GM18858 (cell line): ENCODE results near the gene INPP4B.

Experiments used
- ATAC-seq: cut with Tn5 transposase; IDR thresholded peaks from one replicate; pipeline ENCODE4 v1.9.1; 2021; ENCODE audit not compliant: unreplicated experiment

Gene INPP4B

GRCh38 chr4:142595222-142595871, 250.8 kb downstream of the INPP4B start:
- ATAC-seq, result no peak

GRCh38 chr4:142585411-142585810, 260.7 kb downstream of the INPP4B start:
- no peak for ATAC-seq

DNA sequence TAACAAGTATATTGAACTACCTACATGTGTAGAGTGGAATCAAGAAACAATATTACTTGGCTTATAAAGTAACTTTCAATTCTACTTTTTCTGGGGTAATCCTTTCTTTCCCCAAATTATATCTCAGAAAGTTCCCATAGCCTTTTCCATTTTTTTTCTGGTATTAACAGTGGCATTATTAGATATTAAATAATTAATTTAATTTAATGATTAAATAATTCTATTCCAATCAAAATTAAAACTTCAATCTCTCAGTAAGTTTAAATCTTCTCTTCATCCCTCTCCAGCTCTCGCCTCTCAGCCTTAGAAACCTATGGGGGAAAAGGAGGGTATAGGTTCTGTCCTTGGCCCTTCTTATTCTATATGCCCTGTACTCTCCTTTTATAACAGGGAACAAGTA, 262.4 kb downstream of the INPP4B start:
- no peak for ATAC-seq

DNA sequence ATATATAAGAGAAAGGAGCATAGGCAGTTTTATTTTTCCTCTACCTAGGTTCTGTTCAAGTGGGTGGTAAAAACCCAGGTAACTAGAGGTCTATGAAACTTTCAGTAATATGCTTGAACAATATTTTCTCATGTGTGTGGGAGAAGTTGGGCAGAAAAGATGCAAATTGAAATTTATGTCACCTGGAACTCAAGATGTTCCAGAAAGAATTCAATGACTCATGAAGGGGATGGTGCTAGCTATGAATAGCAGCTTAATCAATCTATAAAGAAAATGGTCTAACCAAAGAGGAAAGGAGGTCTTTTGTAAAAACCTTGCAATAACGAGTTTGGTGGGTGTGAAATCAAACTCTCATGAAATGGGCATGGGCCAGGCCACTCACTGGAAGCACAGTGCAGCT, 263.8 kb downstream of the INPP4B start:
- no peak for ATAC-seq

- ATAC-seq, result no peak
These were observed 264.2 kb downstream of the INPP4B start for GRCh38 chr4:142581881-142582280.

- ATAC-seq, result no peak
These were observed 266.7 kb downstream of the INPP4B start for GRCh38 chr4:142579443-142579842.

GRCh38 chr4:142574306-142574705, 271.8 kb downstream of the INPP4B start:
- ATAC-seq, result peak; percentile 55

- ATAC-seq, result no peak
These were observed 274.0 kb downstream of the INPP4B start for GRCh38 chr4:142572071-142572470.

DNA sequence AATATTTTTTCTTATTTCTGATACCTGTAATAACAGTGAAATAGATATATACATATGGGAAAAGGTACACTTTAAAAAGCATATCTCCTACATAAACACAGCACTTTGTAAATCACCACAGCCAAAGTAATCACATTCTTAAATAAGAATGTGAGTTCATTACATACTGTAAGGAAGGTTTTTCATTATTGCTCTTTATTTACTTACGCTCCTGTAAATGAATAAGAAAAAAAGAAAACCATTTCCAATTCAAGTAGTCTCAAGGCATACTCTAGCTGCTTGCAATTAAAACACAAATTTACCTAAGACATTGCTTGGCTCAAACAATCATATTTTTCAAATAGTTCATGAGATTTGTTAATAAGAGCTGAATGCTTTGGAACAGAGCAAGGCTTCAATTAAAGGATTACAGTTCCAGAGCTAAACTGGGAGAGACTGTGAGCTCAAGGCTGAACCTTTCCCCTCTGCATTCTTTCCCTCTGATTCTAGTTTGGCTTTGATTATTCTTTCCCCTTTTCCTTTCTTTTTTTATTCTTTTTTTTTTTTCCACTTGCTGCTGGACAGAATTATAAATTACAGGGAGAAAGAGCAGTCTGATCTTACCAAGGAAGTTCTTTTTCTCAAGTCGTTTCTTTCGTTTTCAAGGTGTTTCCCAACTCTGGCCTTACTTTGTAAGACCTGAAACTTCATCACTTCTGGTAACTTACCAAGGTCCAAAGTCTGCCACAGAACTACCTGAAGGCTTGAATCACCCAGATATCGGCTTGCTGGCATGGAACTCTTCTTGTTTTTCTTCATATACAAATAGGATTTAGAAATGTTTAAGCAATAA, 278.3 kb downstream of the INPP4B start:
- ATAC-seq, result no peak

DNA sequence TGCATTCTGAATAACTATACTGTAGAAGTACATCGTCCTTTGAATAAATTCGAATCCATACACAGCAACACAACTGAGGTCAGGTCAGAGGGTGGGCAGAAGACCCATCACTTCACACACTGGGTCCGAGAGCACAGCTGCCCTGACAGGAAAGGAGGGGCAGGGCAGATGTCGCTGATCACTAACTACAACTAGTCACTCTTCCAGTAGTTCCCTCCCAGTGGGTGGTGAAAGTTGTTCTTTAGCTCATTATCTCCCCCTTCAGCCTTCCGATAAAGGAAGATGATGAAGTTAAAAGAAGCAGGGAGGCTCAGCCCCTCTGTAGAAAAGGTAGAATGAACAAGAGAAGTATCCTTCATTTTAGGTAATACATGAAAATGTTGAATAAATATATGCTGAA, 278.9 kb downstream of the INPP4B start:
- peak; percentile 35 for ATAC-seq

DNA sequence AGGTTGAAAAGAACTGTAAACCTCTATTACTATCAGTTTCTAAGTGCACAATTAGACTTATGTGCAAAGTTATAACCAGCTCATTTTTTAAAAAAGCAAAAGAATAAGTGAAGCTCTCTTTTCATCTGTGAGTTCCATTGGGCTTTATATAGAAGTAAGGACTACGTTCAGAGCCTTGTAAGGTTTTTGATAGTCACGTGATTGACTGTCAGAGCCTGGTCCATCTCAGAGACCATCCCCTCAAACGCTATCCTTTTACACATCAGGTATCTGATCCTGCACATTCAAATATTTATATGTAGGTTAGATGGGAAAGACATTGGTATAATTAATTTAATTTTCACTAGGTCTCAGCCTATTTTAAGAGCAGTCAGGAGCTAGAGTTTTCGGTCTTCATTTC, 279.3 kb downstream of the INPP4B start:
- no peak for ATAC-seq

GRCh38 chr4:142566243-142566642, 279.9 kb downstream of the INPP4B start:
- no peak for ATAC-seq

DNA sequence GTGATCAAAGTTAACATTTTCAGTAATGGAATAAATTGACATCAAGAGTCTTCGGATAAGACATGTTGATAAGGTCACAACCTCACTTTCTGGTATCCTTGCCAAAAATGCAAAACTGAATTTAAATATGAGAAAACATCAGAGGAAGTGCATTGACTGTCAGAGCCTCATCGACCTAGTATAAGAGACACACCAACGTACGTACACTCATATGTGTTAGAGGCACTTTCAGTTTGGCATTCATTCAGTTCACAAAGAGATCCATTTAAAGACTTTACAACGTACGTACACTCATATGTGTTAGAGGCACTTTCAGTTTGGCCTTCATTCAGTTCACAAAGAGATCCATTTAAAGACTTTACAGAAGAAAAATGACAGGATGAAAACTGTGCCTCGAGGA, 280.3 kb downstream of the INPP4B start:
- peak; percentile 31 for ATAC-seq

DNA sequence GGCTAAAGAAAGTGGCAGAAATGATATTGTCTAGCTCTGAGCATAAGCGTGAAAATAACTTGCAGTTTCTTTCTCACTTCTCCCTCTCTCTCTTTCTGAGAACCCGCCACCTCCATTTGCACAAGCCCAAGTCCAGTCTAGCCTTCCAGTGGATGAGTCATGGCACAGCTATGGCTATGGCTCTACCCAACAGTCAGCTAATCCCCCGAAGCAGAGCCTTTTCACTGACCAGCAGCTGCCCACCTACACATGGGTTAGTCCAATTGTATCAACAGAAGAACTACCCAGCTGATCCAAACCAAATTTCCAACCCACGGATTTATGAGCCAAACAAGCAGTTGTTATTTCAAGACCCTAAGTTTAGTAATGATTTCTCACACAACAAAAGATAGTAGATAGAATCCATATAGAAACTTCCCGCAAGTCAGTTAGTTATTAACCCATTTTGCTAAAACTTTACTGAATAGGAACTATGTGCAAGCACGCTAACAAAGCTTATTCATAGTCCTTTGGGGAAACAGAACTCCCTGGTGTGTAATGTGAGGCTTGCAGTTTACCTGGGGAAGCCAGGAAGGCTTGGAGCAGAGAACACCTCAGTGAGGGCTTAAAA, 282.3 kb downstream of the INPP4B start:
- no peak for ATAC-seq

- no peak for ATAC-seq
These were observed 286.1 kb downstream of the INPP4B start for GRCh38 chr4:142559986-142560385.

DNA sequence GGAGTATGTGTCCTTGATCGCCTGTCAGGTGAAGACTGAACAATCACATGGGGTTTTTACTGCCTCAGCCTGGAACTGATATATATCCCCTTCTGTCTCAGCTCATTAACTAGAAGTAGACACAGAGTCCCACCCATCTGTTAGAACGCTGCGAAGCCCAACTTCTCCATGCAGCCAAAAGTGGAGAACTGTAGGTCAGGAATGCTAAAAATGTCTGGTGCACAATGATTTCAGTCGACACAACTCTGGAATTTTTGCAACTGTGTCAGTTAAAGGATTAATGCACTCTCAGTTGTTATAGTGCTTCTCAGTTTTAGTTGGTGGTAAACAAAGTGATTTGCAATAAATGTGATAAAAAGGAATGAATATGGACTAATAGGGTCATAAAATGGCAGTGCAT, 287.2 kb downstream of the INPP4B start:
- ATAC-seq, result no peak

GRCh38 chr4:142557239-142557801, 288.8 kb downstream of the INPP4B start:
- no peak for ATAC-seq

GRCh38 chr4:142556570-142557238, 289.4 kb downstream of the INPP4B start:
- ATAC-seq, result no peak

DNA sequence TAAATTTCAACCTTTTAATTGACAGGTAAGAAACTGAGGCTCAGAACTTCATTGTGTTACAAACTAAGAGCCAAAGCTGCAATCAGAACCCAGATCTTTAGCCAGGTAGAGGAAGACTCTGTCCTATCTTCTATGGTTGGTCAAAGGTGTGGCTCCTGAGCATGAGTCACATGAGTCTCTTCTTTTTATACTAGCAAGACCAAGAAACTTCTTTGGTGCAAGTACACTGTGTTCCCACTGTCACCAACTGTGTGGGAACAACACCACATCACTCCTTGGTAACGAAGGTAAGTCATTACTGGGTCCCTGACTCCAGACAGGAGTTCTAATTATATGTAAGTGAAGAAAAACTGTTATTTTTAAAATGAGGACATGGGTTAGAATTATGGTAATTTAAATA, 290.1 kb downstream of the INPP4B start:
- no peak for ATAC-seq

GRCh38 chr4:142554412-142554811, 291.7 kb downstream of the INPP4B start:
- ATAC-seq, result no peak
